PC-9 (cell line): ENCODE data around the gene ADAP1. TPM values are rescaled to one million over a fixed set of nuclear protein-coding genes. Genes with fewer than 3 reads are reported as not detected.

Experiments used
- BruUV-seq: library from RNA; stranded (reverse); fragments of 400-500 nt; replicated peaks from 2 replicates; lab custom pipeline; 2021; lab: Mats Ljungman, UMichigan
- CTCF ChIA-PET: fragments of 300-600 bp; sonication (Branson Sonifier 250); formaldehyde crosslinking; loops from one replicate; lab custom pipeline; 2022; ENCODE audit warnings: antibody characterized with exemption; lab: Charles Lee
- POLR2A ChIA-PET: fragments of 300-600 bp; sonication (Branson Sonifier 250); formaldehyde crosslinking; loops from one replicate; lab custom pipeline; 2022; ENCODE audit warnings: antibody characterized with exemption; ENCODE audit not compliant: unreplicated experiment; lab: Charles Lee
- DNase-seq, 2 experiments: peaks; one replicate each; pipeline versions ENCODE4 v3.0.0 to v3.0.0-alpha.2; 2015 to 2022; ENCODE audit warnings: mixed read lengths in 1 of 2
- H2AFZ ChIP-seq: fragments of 200-600 bp; sonication (generic); 2 replicates; pipeline ENCODE4 v1.8.1; 2017; ENCODE audit warnings: antibody characterized with exemption
- H3F3A ChIP-seq: fragments of 200-600 bp; sonication (generic); 2 replicates; pipeline ENCODE4 v1.8.1; 2017; ENCODE audit warnings: antibody characterized with exemption, mild to moderate bottlenecking, low read depth; ENCODE audit not compliant: insufficient read depth
- H3K27ac ChIP-seq: fragments of 200-600 bp; sonication (generic); 2 replicates; pipeline ENCODE4 v1.6.1; 2016; ENCODE audit warnings: mixed run types
- H3K27me3 ChIP-seq: fragments of 200-600 bp; sonication (generic); 2 replicates; pipeline ENCODE4 v1.6.1; 2016; ENCODE audit warnings: low read depth, mixed run types; ENCODE audit not compliant: insufficient read depth
- H3K36me3 ChIP-seq: fragments of 200-600 bp; sonication (generic); 2 replicates; pipeline ENCODE4 v1.6.1; 2016; ENCODE audit warnings: low read depth, mixed run types
- H3K4me1 ChIP-seq: fragments of 200-600 bp; sonication (generic); replicated peaks from 2 replicates; pipeline ENCODE4 v1.6.1; 2016; ENCODE audit warnings: mixed run types; ENCODE audit not compliant: insufficient read depth
- H3K4me2 ChIP-seq: fragments of 200-600 bp; sonication (generic); 2 replicates; pipeline ENCODE4 v1.6.1; 2017; ENCODE audit warnings: mixed run types
- H3K4me3 ChIP-seq: fragments of 200-600 bp; sonication (generic); 2 replicates; pipeline ENCODE4 v1.6.1; 2016; ENCODE audit warnings: mixed run types
- H3K79me2 ChIP-seq: fragments of 200-600 bp; sonication (generic); 2 replicates; pipeline ENCODE4 v1.6.1; 2017; ENCODE audit warnings: low read depth, mixed run types
- H3K9me2 ChIP-seq: fragments of 200-600 bp; sonication (generic); 2 replicates; pipeline ENCODE4 v1.8.1; 2017; ENCODE audit warnings: mild to moderate bottlenecking; ENCODE audit not compliant: insufficient read depth
- H3K9me3 ChIP-seq: fragments of 200-600 bp; sonication (generic); 2 replicates; pipeline ENCODE4 v1.8.1; 2016; ENCODE audit warnings: low read depth; ENCODE audit not compliant: insufficient read depth
- H4K20me1 ChIP-seq: fragments of 200-600 bp; sonication (generic); 2 replicates; pipeline ENCODE4 v1.8.1; 2017; ENCODE audit not compliant: insufficient read depth
- CTCF ChIP-seq: fragments of 200-600 bp; sonication (generic); conservative IDR thresholded peaks from 2 replicates; pipeline ENCODE4 v1.6.1; 2017; ENCODE audit warnings: mixed run types, antibody characterized with exemption, mild to moderate bottlenecking, moderate library complexity
- EZH2 ChIP-seq: fragments of 200-600 bp; sonication (generic); IDR thresholded peaks from 2 replicates; pipeline ENCODE4 v1.8.0; 2017; ENCODE audit warnings: antibody characterized with exemption, low read depth
- intact Hi-C: fragments of 100-400 bp; cut with micrococcal nuclease; formaldehyde crosslinking; loops from one replicate; pipeline ENCODE4 v1.10.0; 2022; ENCODE audit not compliant: unreplicated experiment
- total RNA-seq: library from RNA; stranded (reverse); gene quantifications from 2 replicates; pipeline ENCODE4 v1.2.3, GENCODE V29; 2021

ADAP1 gene
- total RNA-seq, 1 experiment from 2014 or later: 73.9 TPM

GRCh38 chr7:982511-983003 lies 28.1 kb upstream of the ADAP1 start:
- Histone ChIP-seq H3K27me3 (no peaks in the 10 kb centered on the region), H3K27ac (no peak overlapping the region), H3K9me2 (no peaks in the 10 kb centered on the region), H3K4me2 (no peak overlapping the region), H2AFZ (no peak overlapping the region), H3K79me2 (no peaks in the 10 kb centered on the region), H3K4me3 (no peak overlapping the region), H4K20me1 (0 out of 2 replicates have a peak, but pooled peaks cover 6% of the 10 kb centered on the region), H3F3A (peaks cover 15% of the 10 kb centered on the region; the same call in 1 of the 2 replicates), H3K36me3 (no peaks in the 10 kb centered on the region), H3K9me3 (no peaks in the 10 kb centered on the region), H3K4me1 (no peaks in the 10 kb centered on the region)
- intact Hi-C loops: no loop called here
- BruUV-seq: no TSS peak
- TF ChIP-seq EZH2: no peak
- TF ChIP-seq CTCF: no peak
- no peak for DNase-seq
- POLR2A ChIA-PET: no interaction called here
- CTCF ChIA-PET: interaction anchor here (0.6 kb wide), 1 partner anchor 193 kb away, joined by 7 read pairs; no protein-coding TSS in a partner anchor

DNA sequence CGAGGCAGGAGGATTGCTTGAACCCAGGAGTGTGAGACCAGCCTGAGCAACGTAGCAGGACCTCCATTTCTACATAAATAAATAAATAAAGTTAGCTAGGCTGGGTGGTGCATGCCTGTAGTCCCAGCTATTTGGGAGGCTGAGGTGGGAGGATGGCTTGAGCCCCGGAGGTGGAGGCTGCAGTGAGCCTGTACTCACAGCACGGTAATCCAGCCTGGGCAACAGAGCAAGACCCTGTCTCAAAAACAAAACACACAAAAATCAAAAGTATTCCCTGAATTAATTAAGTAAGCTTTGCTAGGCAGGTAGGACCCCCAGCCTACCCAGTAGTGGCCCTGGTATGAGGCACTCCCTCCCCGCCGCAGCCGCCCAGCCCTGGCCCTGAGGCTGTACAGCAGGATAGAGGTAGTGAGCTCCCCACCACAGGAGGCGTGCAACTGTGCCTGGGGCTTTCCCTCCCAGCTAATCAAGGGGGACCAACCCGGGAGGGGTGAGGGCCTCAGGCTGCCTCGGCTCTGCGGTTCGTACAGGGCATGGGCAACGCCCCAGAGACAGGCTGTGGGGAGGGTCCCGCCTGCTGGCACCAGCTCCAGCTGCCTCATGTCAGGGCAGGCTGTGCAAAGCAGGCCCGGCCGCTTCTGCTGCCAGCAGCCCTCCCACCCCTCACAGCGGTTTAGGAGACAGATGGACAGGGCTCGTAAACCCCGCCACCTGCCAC lies 27.5 kb upstream of the ADAP1 start:
- Histone ChIP-seq H3K4me3 (no peak overlapping the region), H3F3A (peaks cover 15% of the 10 kb centered on the region; the same call in 1 of the 2 replicates), H3K79me2 (no peaks in the 10 kb centered on the region), H2AFZ (no peak overlapping the region), H3K9me2 (no peaks in the 10 kb centered on the region), H3K27ac (no peak overlapping the region), H3K4me1 (no peaks in the 10 kb centered on the region), H3K36me3 (no peaks in the 10 kb centered on the region), H3K27me3 (no peaks in the 10 kb centered on the region), H3K9me3 (no peaks in the 10 kb centered on the region), H3K4me2 (no peak overlapping the region), H4K20me1 (0 out of 2 replicates have a peak, but pooled peaks cover 6% of the 10 kb centered on the region)
- BruUV-seq: no TSS peak
- TF ChIP-seq CTCF (no peak), EZH2 (no peak)
- DNase-seq: no peak
- POLR2A ChIA-PET: no interaction called here
- CTCF ChIA-PET: no interaction called here
- intact Hi-C loops: no loop called here

DNA sequence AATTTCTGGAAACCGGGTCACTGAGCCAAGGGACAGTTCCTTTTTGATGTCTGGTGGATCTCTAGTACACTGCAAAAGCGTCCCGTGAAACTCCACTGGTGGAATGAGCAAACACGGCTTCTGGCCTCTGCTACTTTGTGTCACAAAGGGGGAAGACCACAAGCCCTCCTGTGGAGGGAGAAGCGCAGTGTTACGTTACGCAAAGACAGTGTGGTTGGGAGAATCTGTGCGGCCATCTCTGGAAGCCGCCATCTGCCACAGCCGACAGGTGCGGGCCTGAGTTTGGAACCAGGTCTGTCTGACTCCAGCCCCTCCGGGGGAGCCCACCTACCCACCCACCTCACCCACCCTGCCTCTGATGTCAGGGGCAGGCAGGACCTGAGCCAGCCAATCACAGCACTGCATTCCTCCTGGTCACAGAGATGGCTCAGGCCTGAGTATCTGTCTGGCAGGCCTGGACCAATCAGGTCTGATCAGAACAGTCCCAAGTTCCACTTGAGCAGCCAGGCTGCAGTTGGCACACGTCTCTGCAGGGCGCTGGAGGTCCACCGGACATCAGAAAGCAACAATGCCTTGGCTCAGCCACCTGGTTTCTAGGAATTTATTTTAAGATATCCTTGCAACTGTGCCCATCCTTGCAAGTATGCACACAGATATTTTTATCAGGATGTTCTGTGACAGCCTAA lies 25.5 kb upstream of the ADAP1 start:
- no peak overlapping the region for H3K4me2 ChIP-seq
- no peak overlapping the region for H2AFZ ChIP-seq
- H3K9me3 ChIP-seq: no peaks in the 10 kb centered on the region
- BruUV-seq: no TSS peak
- DNase-seq: no peak
- no peaks in the 10 kb centered on the region for H3K9me2 ChIP-seq
- no peak overlapping the region for H3K4me3 ChIP-seq
- no peak for TF ChIP-seq CTCF
- no peak for TF ChIP-seq EZH2
- H3F3A ChIP-seq: 0 out of 2 replicates have a peak, but pooled peaks cover 3% of the 10 kb centered on the region
- ChIA-PET CTCF (no interaction called here), POLR2A (no interaction called here)
- no peaks in the 10 kb centered on the region for H4K20me1 ChIP-seq
- H3K36me3 ChIP-seq: no peaks in the 10 kb centered on the region
- H3K27me3 ChIP-seq: no peaks in the 10 kb centered on the region
- H3K4me1 ChIP-seq: 0 out of 2 replicates have a peak, but pooled peaks cover 3% of the 10 kb centered on the region
- peaks cover 3% of the 10 kb centered on the region for H3K79me2 ChIP-seq
- intact Hi-C loops: no loop called here
- no peak overlapping the region for H3K27ac ChIP-seq
